Measurements from ENCODE around the gene RAPGEF3.

RAPGEF3 gene

GRCh38 chr12:47741340-47741703, 17.4 kb downstream of the RAPGEF3 start:
- peak; percentile 83 to 92 for DNase-seq

- no peak for DNase-seq
Observed at GRCh38 chr12:47740606-47741339, 17.9 kb downstream of the RAPGEF3 start.

- no peak for DNase-seq
Observed at GRCh38 chr12:47739979-47740378, 18.7 kb downstream of the RAPGEF3 start.

- DNase-seq = no peak
Observed at GRCh38 chr12:47739297-47739696, 19.4 kb downstream of the RAPGEF3 start.

- no peak for DNase-seq
Observed at GRCh38 chr12:47737936-47738594, 20.6 kb downstream of the RAPGEF3 start.

- peak; percentile 69 to 84 for DNase-seq
Observed at GRCh38 chr12:47736877-47737676, 21.6 kb downstream of the RAPGEF3 start.

GRCh38 chr12:47736216-47736615, 22.5 kb downstream of the RAPGEF3 start:
- no peak for DNase-seq

- DNase-seq = no peak
Observed at GRCh38 chr12:47735649-47736048, 23.0 kb downstream of the RAPGEF3 start.

GRCh38 chr12:47734725-47735480, 23.8 kb downstream of the RAPGEF3 start:
- peak; percentile 40 to 64 for DNase-seq

GRCh38 chr12:47733142-47733541, 25.5 kb downstream of the RAPGEF3 start:
- no peak for DNase-seq

GRCh38 chr12:47732504-47732903, 26.2 kb downstream of the RAPGEF3 start:
- DNase-seq = no peak

GRCh38 chr12:47731723-47732122, 27.0 kb downstream of the RAPGEF3 start:
- DNase-seq = no peak

GRCh38 chr12:47730341-47730744, 28.3 kb downstream of the RAPGEF3 start:
- DNase-seq = no peak

GRCh38 chr12:47729233-47729632, 29.4 kb downstream of the RAPGEF3 start:
- no peak for DNase-seq

- DNase-seq = no peak
Observed at GRCh38 chr12:47725893-47726292, 32.8 kb downstream of the RAPGEF3 start.

- no peak for DNase-seq
Observed at GRCh38 chr12:47725091-47725772, 33.4 kb downstream of the RAPGEF3 start, which contains the start of gene ENDOU. ENDOU (minus strand) TSS chr12:47725490; CDS start chr12:47725413, 77 bp downstream.

GRCh38 chr12:47722941-47723631, 35.6 kb downstream of the RAPGEF3 start:
- DNase-seq = peak in 1 of 2 donors; percentile 31

- no peak for DNase-seq
Observed at GRCh38 chr12:47722136-47722834, 36.4 kb downstream of the RAPGEF3 start.

- no peak for DNase-seq
Observed at GRCh38 chr12:47721431-47721973, 37.2 kb downstream of the RAPGEF3 start.

GRCh38 chr12:47718531-47718930, 40.1 kb downstream of the RAPGEF3 start:
- DNase-seq = no peak

Measured in hippocampal formation (tissue), 2 donors.